EH (cell line): ENCODE results near the gene VCX2.
"Not testable (repeated sequence)": the region's sequence is repeated elsewhere in the genome, so short reads cannot be mapped to it uniquely, and the experiment has no call there.

ENCODE experiments used
- DNase-seq: peaks from one replicate; pipeline ENCODE4 v3.0.0-alpha.2; 2015; ENCODE audit warnings: low read depth

Gene VCX2

DNA sequence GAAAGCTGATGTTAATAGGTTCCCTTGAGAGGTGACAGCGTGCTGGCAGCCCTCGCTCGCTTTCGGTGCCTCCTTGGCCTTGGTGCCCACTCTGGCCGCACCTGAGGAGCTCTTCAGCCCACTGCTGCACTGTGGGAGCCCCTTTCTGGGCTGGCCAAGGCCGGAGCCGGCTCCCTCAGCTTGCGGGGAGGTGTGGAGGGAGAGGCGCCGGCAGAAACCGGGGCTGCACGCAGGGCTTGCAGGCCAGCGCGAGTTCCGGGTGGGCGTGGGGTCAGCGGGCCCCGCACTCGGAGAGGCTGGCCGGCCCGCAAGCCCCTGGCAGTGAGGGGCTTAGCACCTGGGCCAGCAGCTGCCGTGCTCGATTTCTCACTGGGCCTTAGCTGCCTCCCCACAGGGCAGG is 49.7 kb downstream of the VCX2 start:
- DNase-seq = not testable (repeated sequence)
